ENCODE measurements around the gene BNIP3.

Gene BNIP3

DNA sequence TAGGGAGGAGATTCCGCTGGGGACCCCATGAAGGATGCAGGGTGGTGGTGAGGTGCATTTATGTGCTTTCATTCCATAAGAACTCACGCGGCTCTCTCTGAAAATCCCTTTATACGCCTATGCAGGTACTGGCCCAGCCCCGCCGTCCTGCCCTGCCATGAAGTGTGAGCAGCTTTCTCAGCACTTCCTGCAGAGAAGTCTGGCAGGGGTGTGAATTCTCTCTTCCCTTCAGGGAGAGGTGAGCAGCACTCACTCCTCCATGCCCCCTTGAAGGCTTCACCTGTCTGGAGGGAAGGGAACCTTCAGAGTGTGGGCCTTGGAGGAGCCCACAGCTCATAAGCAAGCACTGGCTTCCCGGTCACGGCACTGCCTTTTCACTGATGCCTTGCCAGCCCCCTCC lies 47.0 kb downstream of the BNIP3 start:
- TF ChIP-seq, protein P1, sequence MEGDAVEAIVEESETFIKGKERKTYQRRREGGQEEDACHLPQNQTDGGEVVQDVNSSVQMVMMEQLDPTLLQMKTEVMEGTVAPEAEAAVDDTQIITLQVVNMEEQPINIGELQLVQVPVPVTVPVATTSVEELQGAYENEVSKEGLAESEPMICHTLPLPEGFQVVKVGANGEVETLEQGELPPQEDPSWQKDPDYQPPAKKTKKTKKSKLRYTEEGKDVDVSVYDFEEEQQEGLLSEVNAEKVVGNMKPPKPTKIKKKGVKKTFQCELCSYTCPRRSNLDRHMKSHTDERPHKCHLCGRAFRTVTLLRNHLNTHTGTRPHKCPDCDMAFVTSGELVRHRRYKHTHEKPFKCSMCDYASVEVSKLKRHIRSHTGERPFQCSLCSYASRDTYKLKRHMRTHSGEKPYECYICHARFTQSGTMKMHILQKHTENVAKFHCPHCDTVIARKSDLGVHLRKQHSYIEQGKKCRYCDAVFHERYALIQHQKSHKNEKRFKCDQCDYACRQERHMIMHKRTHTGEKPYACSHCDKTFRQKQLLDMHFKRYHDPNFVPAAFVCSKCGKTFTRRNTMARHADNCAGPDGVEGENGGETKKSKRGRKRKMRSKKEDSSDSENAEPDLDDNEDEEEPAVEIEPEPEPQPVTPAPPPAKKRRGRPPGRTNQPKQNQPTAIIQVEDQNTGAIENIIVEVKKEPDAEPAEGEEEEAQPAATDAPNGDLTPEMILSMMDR (IDR thresholded peaks at IDR 0.05; ENCODE audit: low read depth, low read length): no peak
- DNase-seq (ENCODE audit: extremely low read depth, low read depth): no peak

DNA sequence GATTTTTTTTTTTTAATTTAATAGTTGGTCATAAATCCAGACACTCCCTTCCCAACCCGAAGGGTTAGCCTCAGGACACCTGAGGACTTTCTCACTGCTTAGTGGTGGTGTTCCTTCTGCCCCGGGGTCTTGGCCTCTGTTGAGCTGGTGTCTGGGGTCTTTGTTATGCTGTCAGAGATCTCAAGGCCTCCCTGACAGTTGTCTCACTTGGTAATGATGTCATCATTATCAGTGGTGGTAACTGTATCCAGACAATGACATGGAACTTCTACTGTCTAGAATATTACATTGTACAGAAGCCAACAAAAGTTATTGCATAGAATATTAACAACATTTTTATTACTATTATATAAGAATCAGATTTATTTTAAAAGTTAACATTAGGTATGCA lies 48.0 kb downstream of the BNIP3 start:
- TF ChIP-seq, protein P1 (IDR thresholded peaks at IDR 0.05; ENCODE audit: low read depth, low read length): no peak

DNA sequence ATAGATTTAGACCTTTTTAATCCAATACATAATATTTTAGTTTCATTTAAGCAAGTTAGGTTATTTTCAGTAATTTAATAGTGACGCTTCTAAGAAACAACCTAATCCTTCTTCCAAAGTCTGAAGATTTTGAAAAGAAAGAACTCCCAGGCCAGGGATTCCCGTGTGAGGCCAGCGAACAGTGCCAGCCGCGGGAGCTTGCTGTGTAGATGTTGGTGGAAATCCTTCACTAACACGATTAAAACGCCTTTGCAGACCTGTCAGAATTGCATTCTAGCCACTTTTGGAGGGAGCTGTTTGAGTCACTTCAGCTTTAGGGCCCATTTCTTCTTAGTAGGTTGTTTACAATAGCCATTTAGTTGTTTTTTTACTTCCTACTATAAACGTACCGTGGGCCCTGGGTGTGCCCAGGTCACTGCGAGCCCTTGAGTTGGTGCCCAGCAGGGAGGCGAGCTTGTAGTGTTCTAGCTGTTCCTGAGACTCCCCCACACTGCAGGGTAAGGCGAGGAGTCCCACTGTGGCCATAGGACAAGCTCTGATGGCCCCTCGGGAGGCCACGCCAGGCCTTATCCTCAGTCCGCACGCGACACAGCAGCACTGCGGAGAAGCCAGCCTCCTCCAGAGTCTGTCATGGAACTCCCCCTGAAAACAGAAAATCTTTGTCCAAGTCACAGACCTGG lies 48.6 kb downstream of the BNIP3 start:
- TF ChIP-seq, protein P1 (IDR thresholded peaks at IDR 0.05; ENCODE audit: low read depth, low read length): no peak
- DNase-seq (ENCODE audit: extremely low read depth, low read depth): no peak

More for the DNA sequence above, 48.0 kb downstream of the BNIP3 start:
- no peak for DNase-seq (ENCODE audit: extremely low read depth, low read depth)

DNA sequence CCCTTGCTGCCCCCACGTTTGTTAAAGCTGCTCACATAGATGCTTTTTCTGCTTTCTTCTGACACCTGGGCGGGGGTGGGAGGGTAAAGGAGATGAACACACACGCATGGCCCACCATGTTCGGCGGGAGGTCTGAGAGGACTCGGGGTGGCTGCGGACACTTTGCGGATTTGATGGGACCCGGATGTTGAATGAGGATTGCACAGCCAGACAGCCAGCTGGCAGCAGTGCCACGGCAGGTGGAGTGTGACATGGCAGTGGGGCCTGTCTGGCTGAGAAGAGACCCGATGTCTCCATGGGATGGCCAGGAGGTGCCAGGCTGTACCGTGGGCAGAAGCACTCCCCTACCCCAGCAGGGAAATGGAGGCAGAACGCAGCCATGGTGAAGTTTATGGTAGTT lies 49.7 kb downstream of the BNIP3 start:
- DNase-seq (ENCODE audit: extremely low read depth, low read depth): no peak
- TF ChIP-seq, protein P1 (IDR thresholded peaks at IDR 0.05; ENCODE audit: low read depth, low read length): no peak

DNA sequence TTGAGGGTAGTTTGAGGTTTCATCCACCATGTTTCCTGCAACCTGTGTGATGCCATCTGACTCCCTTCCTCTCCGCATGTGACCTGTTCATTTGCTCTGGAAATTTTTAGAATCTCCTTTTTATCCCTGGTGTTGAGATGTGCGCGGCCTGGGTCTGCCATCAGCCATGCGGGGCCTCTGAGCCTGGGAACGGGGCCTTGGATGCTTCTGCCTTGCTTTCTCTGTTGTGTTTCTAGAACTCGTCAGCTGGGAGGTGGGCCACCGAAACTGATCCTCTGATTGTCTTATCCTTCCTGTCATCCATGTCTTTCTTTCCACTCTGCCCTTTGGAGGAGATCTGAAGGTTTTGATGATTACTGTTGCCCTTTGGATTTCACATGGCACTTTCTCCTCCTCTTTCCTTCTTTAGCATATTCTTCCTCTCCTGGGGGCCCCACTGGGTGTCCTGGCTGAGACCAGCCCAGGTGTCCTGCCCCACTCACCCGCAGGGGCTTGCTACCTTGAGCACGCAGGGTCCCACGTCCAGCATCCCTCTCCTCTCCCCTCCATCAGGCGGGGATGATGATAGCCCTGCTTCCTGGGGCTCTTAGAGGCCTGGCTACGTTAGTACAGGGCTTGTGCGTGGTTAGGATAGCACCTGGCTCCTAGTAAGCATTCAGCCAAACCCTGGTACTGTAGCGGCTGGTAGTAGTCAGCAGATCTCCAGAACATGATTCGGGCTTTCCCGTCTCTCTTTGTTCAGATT lies 51.0 kb downstream of the BNIP3 start:
- TF ChIP-seq, protein P1 (IDR thresholded peaks at IDR 0.05; ENCODE audit: low read depth, low read length): no peak
- no peak for DNase-seq (ENCODE audit: extremely low read depth, low read depth)

DNA sequence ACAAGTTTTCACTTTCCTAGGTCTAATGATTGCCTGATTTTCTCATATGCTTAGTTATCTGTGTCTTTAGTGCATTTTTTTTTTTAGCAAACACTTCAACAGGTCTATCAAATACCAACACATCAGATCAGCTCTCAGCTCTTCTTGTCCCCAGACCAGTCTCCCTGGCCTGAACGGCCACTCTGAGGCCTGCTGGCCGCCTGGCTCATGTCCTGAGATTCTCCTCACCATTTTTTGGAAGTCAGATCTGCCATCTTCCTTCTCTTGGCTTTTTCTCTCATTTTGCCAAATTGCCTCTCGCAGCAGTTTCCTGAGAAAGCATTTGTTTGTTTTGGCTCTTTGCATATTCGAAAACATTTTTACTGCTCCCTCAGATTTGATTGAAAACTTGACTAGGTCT lies 51.6 kb downstream of the BNIP3 start:
- TF ChIP-seq, protein P1 (IDR thresholded peaks at IDR 0.05; ENCODE audit: low read depth, low read length): no peak
- no peak for DNase-seq (ENCODE audit: extremely low read depth, low read depth)

DNA sequence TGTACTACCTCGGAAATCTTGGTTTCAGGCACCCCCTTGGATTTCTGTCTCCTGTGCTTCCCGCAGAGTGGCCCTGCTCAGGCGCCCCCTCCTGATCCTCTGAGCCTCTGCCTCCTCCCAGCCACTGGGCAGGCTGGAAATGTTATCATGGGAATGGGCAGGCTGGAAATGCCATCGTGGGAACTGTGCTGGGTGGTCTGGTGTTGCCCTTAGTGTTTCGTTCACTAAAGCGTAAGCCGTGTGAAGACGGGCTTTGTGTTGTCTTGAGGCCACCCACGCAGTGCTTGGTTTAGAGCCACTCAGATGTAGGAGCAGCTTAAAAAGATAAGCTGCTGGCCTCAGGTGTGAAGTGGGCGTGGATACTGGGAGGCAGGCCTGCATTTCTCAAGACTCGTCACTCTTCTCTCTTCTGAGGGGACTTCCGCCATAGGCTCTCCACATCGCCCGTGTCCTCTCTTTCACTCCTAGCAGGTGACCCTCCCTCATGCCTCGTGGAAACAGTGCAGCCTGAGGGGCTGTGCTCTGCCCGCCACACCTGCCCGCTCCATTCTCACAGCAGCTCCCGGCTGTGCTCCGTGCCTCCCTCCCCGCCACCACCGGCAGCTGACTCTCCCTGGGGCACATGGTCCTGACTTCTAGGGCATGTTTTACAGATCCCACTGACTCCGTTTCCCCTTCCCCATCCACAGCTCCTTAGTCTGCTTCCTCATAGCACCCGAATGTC lies 52.4 kb downstream of the BNIP3 start:
- DNase-seq (ENCODE audit: extremely low read depth, low read depth): no peak
- TF ChIP-seq, protein P1 (IDR thresholded peaks at IDR 0.05; ENCODE audit: low read depth, low read length): no peak

Measured in AG09319 (cell line).